DND-41 (cell line): Measurements from ENCODE around the gene SCD.
A peak's percentile ranks its signal among the peaks of the same experiment; 100 is the strongest.

Experiments
- ATAC-seq: fragments of 200-7000 bp; cut with Tn5 transposase; 3 replicates; pipeline ENCODE4 v1.9.1; 2021; ENCODE audit warnings: low read depth; ENCODE audit not compliant: insufficient read depth
- DNase-seq: peaks from one replicate; pipeline ENCODE4 v3.0.0-alpha.2; 2020
- H2AFZ ChIP-seq: 2 replicates; pipeline ENCODE4 v1.6.0; 2012; ENCODE audit warnings: low read depth, low read length
- H3K27ac ChIP-seq: 2 replicates; pipeline ENCODE4 v1.5.1; 2012; ENCODE audit warnings: low read length, inconsistent platforms
- H3K27me3 ChIP-seq: fragments of 200-600 bp; sonication (generic); 2 replicates; pipeline ENCODE4 v1.6.0; 2012; ENCODE audit warnings: low read length, mild to moderate bottlenecking, inconsistent platforms; ENCODE audit not compliant: insufficient read depth, poor library complexity
- H3K36me3 ChIP-seq: 2 replicates; pipeline ENCODE4 v1.5.1; 2012; ENCODE audit warnings: low read length, inconsistent platforms; ENCODE audit not compliant: insufficient read depth
- H3K4me1 ChIP-seq: 2 replicates; pipeline ENCODE4 v1.5.1; 2012; ENCODE audit warnings: mild to moderate bottlenecking, low read length; ENCODE audit not compliant: insufficient read depth
- H3K4me2 ChIP-seq: 2 replicates; pipeline ENCODE4 v1.6.0; 2012; ENCODE audit warnings: mild to moderate bottlenecking, moderate library complexity, low read length, inconsistent platforms; ENCODE audit not compliant: insufficient read depth
- H3K4me3 ChIP-seq, 2 experiments: fragments of 200-600 bp in 1 of 2; shearing (Covaris generic) in 1 of 2; 2 replicates each; pipeline ENCODE4 v1.5.1; 2012 to 2016; ENCODE audit warnings: inconsistent platforms in 2 of 2, low read length in 2 of 2, mild to moderate bottlenecking in 2 of 2, low read depth in 1 of 2, moderate library complexity in 1 of 2
- H3K79me2 ChIP-seq: 2 replicates; pipeline ENCODE4 v1.6.0; 2012; ENCODE audit warnings: low read length, inconsistent platforms; ENCODE audit not compliant: insufficient read depth
- H3K9ac ChIP-seq: 2 replicates; pipeline ENCODE4 v1.6.0; 2012; ENCODE audit warnings: low read depth, mild to moderate bottlenecking, inconsistent platforms, low read length, moderate library complexity
- H3K9me3 ChIP-seq: 2 replicates; pipeline ENCODE4 v1.5.1; 2012; ENCODE audit warnings: low read length, moderate library complexity, mild to moderate bottlenecking, inconsistent platforms; ENCODE audit not compliant: insufficient read depth, severe bottlenecking
- H4K20me1 ChIP-seq: 2 replicates; pipeline ENCODE4 v1.6.0; 2012; ENCODE audit warnings: low read length; ENCODE audit not compliant: insufficient read depth
- EZH2 ChIP-seq: IDR thresholded peaks from 3 replicates; pipeline ENCODE4 v1.6.1; 2012; ENCODE audit warnings: borderline replicate concordance, low read depth, mild to moderate bottlenecking, moderate library complexity, low read length, inconsistent platforms; ENCODE audit not compliant: severe bottlenecking
- TF ChIP-seq, protein P1 (sequence below): IDR thresholded peaks from 2 replicates; pipeline ENCODE4 v1.5.1; 2012; ENCODE audit warnings: borderline replicate concordance, low read length, moderate library complexity, mild to moderate bottlenecking; ENCODE audit not compliant: poor library complexity, severe bottlenecking; ENCODE audit errors: extremely low read depth

SCD gene

DNA sequence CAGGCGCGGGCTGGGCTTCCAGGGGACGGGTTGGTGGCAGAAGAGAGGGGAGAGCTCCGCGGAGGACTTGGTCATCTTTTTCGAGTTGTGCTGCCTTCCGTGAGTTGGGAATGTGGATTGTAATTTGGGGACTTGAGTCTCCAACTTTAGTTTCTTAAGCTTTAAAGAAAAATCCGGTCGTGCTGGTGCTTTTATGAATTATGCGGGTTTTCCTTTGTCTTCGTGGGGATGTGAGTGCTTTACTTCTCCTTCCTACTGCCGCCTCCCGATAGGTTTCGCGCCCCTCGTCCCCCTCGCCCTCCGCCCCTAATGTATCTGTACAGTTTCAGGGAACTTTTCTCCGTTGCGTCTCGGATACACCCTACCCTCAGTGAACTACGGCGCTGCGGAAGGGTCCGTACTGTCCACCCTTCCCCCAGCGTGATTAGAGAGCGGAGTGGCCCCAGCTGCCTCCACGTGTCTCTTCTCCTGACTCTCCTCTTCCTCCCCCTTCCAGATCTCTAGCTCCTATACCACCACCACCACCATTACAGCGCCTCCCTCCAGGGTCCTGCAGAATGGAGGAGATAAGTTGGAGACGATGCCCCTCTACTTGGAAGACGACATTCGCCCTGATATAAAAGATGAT is 649 bp downstream of the SCD start:
- Histone ChIP-seq H3K79me2 (peaks cover 69% of the 10 kb centered on the region), H3K27me3 (no peaks in the 10 kb centered on the region), H2AFZ (peak overlapping the region; percentile 64; the same call in 1 of the 2 replicates), H3K4me2 (peak overlapping the region; percentile 91), H3K9me3 (no peaks in the 10 kb centered on the region), H3K27ac (peak overlapping the region; percentile 89), H3K4me1 (peaks cover 59% of the 10 kb centered on the region), H4K20me1 (peaks cover 51% of the 10 kb centered on the region), H3K36me3 (peaks cover 56% of the 10 kb centered on the region), H3K9ac (peak overlapping the region; percentile 93), H3K4me3 (peak overlapping the region; percentile 73 to 99)
- peak; percentile 10 for ATAC-seq
- no peak for TF ChIP-seq EZH2
- TF ChIP-seq, protein P1, sequence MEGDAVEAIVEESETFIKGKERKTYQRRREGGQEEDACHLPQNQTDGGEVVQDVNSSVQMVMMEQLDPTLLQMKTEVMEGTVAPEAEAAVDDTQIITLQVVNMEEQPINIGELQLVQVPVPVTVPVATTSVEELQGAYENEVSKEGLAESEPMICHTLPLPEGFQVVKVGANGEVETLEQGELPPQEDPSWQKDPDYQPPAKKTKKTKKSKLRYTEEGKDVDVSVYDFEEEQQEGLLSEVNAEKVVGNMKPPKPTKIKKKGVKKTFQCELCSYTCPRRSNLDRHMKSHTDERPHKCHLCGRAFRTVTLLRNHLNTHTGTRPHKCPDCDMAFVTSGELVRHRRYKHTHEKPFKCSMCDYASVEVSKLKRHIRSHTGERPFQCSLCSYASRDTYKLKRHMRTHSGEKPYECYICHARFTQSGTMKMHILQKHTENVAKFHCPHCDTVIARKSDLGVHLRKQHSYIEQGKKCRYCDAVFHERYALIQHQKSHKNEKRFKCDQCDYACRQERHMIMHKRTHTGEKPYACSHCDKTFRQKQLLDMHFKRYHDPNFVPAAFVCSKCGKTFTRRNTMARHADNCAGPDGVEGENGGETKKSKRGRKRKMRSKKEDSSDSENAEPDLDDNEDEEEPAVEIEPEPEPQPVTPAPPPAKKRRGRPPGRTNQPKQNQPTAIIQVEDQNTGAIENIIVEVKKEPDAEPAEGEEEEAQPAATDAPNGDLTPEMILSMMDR: peak; percentile 3
- peak; percentile 41 for DNase-seq

- peak overlapping the region; percentile 73 to 99 for H3K4me3 ChIP-seq
- no peak for DNase-seq
- peaks cover 75% of the 10 kb centered on the region for H3K79me2 ChIP-seq
- peaks cover 65% of the 10 kb centered on the region for H3K4me1 ChIP-seq
- TF ChIP-seq, protein P1: peak; percentile 2
- TF ChIP-seq EZH2: no peak
- peaks cover 62% of the 10 kb centered on the region for H3K36me3 ChIP-seq
- peak overlapping the region; percentile 91 for H3K4me2 ChIP-seq
- no peak for ATAC-seq
- no peaks in the 10 kb centered on the region for H3K9me3 ChIP-seq
- H3K27me3 ChIP-seq: no peaks in the 10 kb centered on the region
- H2AFZ ChIP-seq: no peak overlapping the region
- peak overlapping the region; percentile 89 for H3K27ac ChIP-seq
- H4K20me1 ChIP-seq: peaks cover 55% of the 10 kb centered on the region
- peak overlapping the region; percentile 93 for H3K9ac ChIP-seq
These were observed 1.4 kb downstream of the SCD start for GRCh38 chr10:100348389-100348927.

GRCh38 chr10:100349087-100349486 is 2.1 kb downstream of the SCD start:
- Histone ChIP-seq H2AFZ (no peak overlapping the region), H3K9ac (peak overlapping the region; percentile 93), H3K36me3 (peaks cover 69% of the 10 kb centered on the region), H3K4me2 (peak overlapping the region; percentile 91), H3K9me3 (no peaks in the 10 kb centered on the region), H3K4me3 (peak overlapping the region; percentile 73 to 99; a peak in 3 of 4 replicates), H3K79me2 (peaks cover 81% of the 10 kb centered on the region), H3K4me1 (peaks cover 71% of the 10 kb centered on the region), H3K27me3 (no peaks in the 10 kb centered on the region), H4K20me1 (peaks cover 62% of the 10 kb centered on the region), H3K27ac (peak overlapping the region; percentile 89)
- DNase-seq: no peak
- no peak for TF ChIP-seq EZH2
- TF ChIP-seq, protein P1: no peak
- ATAC-seq: no peak
